ENCODE results near the gene MAP1LC3C. TPM values are rescaled to one million over a fixed set of nuclear protein-coding genes. Genes with fewer than 3 reads are reported as not detected.

MAP1LC3C gene
- total and polyA plus RNA-seq, 2 donors (not counting 1 experiment from before 2014, with no cell fraction given), result not detected

DNA sequence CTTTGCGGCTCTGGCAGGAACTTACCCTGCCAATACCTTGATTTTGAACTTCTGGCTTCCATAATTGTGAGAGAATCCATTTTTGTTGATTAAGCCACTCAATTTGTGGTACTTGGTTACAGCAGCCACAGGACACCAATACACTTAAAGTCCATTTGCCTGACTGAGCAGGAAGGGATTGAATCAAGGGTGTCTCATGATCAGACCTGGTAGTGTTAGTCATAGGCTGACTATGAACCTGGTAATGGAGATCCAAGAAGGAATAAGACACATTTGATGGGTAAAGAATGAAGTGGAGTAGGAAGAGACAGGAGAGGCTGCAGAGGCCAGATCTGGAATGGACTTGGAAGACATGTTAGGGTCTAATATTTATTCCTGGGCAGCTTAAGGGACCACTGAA is 31.2 kb upstream of the MAP1LC3C start:
- no peaks in the 10 kb centered on the region for H3K79me2 ChIP-seq (ENCODE audit: control insufficient read depth, insufficient read depth, low read length)
- H3K27ac ChIP-seq (ENCODE audit: low read length in 2 of 2), result no peak overlapping the region
- no peak for ATAC-seq (ENCODE audit: low read depth)
- no peaks in the 10 kb centered on the region for H4K20me1 ChIP-seq (ENCODE audit: control insufficient read depth, insufficient read depth, low read length, poor library complexity, severe bottlenecking)
- Mint-ChIP-seq H3K4me1 (no peaks in the 10 kb centered on the region), H3K4me3 (no peak overlapping the region), H3K27me3 (peaks cover 24% of the 10 kb centered on the region), H3K27ac (no peak overlapping the region), H3K9me3 (ENCODE audit: insufficient read depth) (no peaks in the 10 kb centered on the region)
- TF ChIP-seq, protein P1, sequence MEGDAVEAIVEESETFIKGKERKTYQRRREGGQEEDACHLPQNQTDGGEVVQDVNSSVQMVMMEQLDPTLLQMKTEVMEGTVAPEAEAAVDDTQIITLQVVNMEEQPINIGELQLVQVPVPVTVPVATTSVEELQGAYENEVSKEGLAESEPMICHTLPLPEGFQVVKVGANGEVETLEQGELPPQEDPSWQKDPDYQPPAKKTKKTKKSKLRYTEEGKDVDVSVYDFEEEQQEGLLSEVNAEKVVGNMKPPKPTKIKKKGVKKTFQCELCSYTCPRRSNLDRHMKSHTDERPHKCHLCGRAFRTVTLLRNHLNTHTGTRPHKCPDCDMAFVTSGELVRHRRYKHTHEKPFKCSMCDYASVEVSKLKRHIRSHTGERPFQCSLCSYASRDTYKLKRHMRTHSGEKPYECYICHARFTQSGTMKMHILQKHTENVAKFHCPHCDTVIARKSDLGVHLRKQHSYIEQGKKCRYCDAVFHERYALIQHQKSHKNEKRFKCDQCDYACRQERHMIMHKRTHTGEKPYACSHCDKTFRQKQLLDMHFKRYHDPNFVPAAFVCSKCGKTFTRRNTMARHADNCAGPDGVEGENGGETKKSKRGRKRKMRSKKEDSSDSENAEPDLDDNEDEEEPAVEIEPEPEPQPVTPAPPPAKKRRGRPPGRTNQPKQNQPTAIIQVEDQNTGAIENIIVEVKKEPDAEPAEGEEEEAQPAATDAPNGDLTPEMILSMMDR (IDR thresholded peaks at IDR 0.05), result no peak
- 80% methylated on average over 1 of the region's 1 CpG for WGBS (ENCODE audit: insufficient coverage)
- ChIA-PET POLR2A (no interaction called here), CTCF (no interaction called here)
- no peaks in the 10 kb centered on the region for H3K9me3 ChIP-seq (ENCODE audit: control extremely low read depth in 1 of 3, control insufficient read depth in 2 of 3, insufficient read depth in 1 of 3, low read length in 2 of 3)
- H3K4me1 ChIP-seq (ENCODE audit: control insufficient read depth in 2 of 2, insufficient read depth in 2 of 2, low read length in 2 of 2), result no peaks in the 10 kb centered on the region
- no peak overlapping the region for H2AFZ ChIP-seq (ENCODE audit: insufficient read depth, low read depth, low read length, poor library complexity, severe bottlenecking)
- no peaks in the 10 kb centered on the region for H3K36me3 ChIP-seq (replicated peaks in 1 of 2; ENCODE audit: control extremely low read depth in 1 of 2, control insufficient read depth in 1 of 2, extremely low read depth in 1 of 2, insufficient read depth in 2 of 2, low read length in 1 of 2)
- no peak overlapping the region for H3K4me2 ChIP-seq (replicated peaks; ENCODE audit: low read depth, low read length, poor library complexity, severe bottlenecking)
- H3K27me3 ChIP-seq (replicated peaks in 1 of 4; ENCODE audit: control extremely low read depth in 1 of 4, control insufficient read depth in 3 of 4, insufficient read depth in 4 of 4, low read length in 3 of 4), result no peaks in the 10 kb centered on the region
- no peak for DNase-seq
- intact Hi-C loops (cut with micrococcal nuclease), result no loop called here
- no peak overlapping the region for H3K9ac ChIP-seq (ENCODE audit: low read length)
- H3K4me3 ChIP-seq (ENCODE audit: control extremely low read depth in 1 of 5, extremely low read depth in 1 of 5, insufficient read depth in 1 of 5, low read depth in 2 of 5, low read length in 4 of 5), result no peak overlapping the region

DNA sequence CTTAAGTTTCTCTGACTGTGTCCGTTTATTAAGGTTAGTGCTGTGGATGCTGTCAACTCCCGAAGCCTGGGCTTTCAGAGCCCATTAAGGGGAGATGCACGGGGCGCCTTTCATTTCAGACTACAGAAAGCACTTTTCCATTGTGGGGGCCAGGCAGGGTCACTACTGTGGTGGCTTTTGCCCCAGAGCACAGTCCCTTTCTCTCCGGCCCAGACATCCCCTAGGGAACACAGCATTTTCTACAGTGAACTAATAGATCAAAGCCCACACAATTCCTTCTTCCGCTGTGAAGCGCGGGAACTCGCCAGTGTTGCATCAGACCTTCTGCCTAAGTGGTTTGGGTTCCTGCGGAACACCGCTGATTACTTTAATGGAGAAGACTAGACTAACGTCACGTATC is 26.8 kb upstream of the MAP1LC3C start:
- H3K79me2 ChIP-seq (ENCODE audit: control insufficient read depth, insufficient read depth, low read length), result no peaks in the 10 kb centered on the region
- H3K4me3 ChIP-seq (ENCODE audit: control extremely low read depth in 1 of 5, extremely low read depth in 1 of 5, insufficient read depth in 1 of 5, low read depth in 2 of 5, low read length in 4 of 5), result no peak overlapping the region
- no peak overlapping the region for H3K4me2 ChIP-seq (replicated peaks; ENCODE audit: low read depth, low read length, poor library complexity, severe bottlenecking)
- no peak overlapping the region for H3K27ac Mint-ChIP-seq
- ChIA-PET CTCF (no interaction called here), POLR2A (no interaction called here)
- peaks cover 10% of the 10 kb centered on the region for H3K4me1 Mint-ChIP-seq
- no peaks in the 10 kb centered on the region for H3K36me3 ChIP-seq (replicated peaks in 1 of 2; ENCODE audit: control extremely low read depth in 1 of 2, control insufficient read depth in 1 of 2, extremely low read depth in 1 of 2, insufficient read depth in 2 of 2, low read length in 1 of 2)
- peaks cover 0 to 4% (median 0%) of the 10 kb centered on the region in 3 donors for H3K9me3 ChIP-seq (ENCODE audit: control extremely low read depth in 1 of 3, control insufficient read depth in 2 of 3, insufficient read depth in 1 of 3, low read length in 2 of 3)
- DNase-seq, result no peak
- H3K9me3 Mint-ChIP-seq (ENCODE audit: insufficient read depth), result no peaks in the 10 kb centered on the region
- H3K9ac ChIP-seq (ENCODE audit: low read length), result no peak overlapping the region
- no peak overlapping the region for H3K4me3 Mint-ChIP-seq
- no peak for ATAC-seq (ENCODE audit: low read depth)
- no peaks in the 10 kb centered on the region for H4K20me1 ChIP-seq (ENCODE audit: control insufficient read depth, insufficient read depth, low read length, poor library complexity, severe bottlenecking)
- H3K27me3 ChIP-seq (replicated peaks in 1 of 4; ENCODE audit: control extremely low read depth in 1 of 4, control insufficient read depth in 3 of 4, insufficient read depth in 4 of 4, low read length in 3 of 4), result no peaks in the 10 kb centered on the region
- H3K27me3 Mint-ChIP-seq, result peaks cover 13% of the 10 kb centered on the region
- H3K4me1 ChIP-seq (ENCODE audit: control insufficient read depth in 2 of 2, insufficient read depth in 2 of 2, low read length in 2 of 2), result peaks cover 6 to 10% of the 10 kb centered on the region in 2 donors
- intact Hi-C loops (cut with micrococcal nuclease), result no loop called here
- no peak for TF ChIP-seq EZH2 (IDR thresholded peaks at IDR 0.05; ENCODE audit: borderline replicate concordance, insufficient read depth, low read depth, low read length, poor library complexity, severe bottlenecking)
- TF ChIP-seq, protein P1 (IDR thresholded peaks at IDR 0.05), result no peak
- WGBS (ENCODE audit: insufficient coverage), result 85% methylated on average over 10 of the region's 13 CpGs
- no peak overlapping the region for H3K27ac ChIP-seq (ENCODE audit: low read length in 2 of 2)
- H2AFZ ChIP-seq (ENCODE audit: insufficient read depth, low read depth, low read length, poor library complexity, severe bottlenecking), result no peak overlapping the region
